ENCODE data around the gene C14orf180.

The C14orf180 gene

DNA sequence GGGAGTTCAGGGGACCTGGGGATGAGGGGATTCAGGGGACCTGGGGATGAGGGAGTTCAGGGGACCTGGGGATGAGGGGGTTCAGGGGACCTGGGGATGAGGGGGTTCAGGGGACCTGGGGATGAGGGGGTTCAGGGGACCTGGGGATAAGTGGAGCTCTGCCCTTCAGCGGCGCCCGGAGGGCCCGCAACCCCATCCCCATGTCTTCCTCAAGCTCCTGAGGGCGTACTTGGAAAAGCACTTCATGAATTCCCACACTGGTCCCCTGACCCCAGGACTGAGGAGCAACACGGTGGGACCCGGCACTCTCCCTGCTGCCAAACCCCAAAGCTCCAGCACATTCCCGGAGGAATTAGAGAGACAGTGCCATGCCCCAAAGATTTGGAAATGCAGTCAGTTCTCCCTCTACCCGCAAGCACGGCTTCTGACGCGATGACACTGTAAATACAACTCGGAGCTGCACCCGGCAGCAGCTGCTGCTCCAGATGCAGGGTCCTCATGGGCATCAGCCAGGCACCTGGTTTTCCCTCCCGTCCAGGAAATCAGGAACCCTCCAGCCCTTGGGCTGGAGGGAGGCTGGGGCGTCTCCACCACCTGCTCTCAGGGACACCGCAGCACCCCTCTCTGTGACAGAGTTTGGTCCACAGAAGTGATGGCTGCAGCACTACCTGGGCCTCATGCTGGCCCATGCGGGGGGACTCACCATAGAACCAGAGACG is 32.8 kb upstream of the C14orf180 start:
- TF ChIP-seq GATA3 (IDR thresholded peaks at IDR 0.05; ENCODE audit: low read depth, low read length) (no peak), GATA2 (IDR thresholded peaks at IDR 0.05; ENCODE audit: low read depth, low read length) (no peak)

DNA sequence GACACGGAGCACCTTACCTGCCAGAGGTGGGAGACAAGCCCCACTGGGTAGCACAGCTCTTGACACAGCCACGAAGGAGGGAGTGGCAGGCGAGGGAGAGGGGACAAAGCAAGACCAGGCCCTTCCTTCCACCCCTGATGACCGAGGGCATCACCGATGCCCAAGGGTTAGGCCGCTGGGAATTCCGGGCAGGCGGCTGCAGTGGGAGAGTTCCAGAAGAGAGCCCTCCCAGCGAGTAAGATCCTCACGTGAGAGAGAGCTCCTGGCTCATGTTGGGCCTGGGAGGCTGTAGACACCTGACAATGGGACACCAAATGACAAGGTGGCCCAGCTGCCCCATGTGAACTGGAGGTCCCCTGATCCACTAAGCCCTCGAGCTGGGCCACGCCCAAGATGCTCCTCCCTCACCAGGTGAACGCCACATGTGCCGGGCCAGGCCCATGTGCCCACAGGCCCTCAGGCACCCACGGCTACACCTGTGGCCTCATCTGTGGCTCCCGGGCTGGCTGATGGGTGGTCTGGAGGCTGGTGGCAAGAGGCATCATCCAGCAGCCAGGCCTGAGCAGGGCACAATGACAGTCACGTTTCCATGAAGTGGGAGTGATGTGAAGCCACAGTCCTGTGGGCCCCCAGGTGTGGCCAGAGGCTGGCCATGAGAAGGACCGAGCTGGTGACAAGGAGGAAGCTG is 32.1 kb upstream of the C14orf180 start:
- TF ChIP-seq GATA3 (IDR thresholded peaks at IDR 0.05; ENCODE audit: low read depth, low read length) (no peak), GATA2 (IDR thresholded peaks at IDR 0.05; ENCODE audit: low read depth, low read length) (no peak)

DNA sequence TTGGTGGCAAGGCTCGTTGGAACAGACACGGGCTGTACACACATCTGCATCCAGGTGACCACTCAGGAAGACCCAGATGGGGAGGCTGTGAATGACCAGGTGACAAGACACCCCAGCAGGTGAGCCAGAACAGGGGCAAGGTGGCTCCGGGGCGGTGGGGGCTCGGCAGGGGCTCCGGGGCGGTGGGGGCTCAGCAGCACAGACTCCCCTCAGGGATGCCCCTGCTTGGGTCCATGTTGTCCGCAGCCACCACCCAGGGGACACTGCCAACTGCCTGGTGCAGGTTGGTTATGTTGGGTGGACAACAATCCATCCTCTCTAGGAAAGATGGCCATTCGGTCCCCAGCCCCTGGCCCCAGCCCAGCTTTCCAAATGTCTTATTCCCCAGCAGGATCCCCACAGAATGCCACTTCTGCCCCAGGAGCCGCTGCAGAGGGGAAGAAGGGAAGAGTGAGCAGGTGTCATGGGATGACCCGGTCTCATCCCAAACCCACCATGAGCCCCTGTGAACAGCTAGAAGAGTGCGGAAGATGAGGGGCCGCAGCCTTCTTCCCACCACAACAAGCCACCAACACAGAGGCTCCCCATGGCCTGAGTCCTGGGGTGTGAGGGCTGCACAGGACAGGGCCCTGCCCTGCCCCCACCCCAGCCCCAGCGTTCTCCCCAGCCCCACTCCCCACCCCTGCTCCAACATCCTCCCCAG is 31.4 kb upstream of the C14orf180 start:
- TF ChIP-seq GATA2 (IDR thresholded peaks at IDR 0.05; ENCODE audit: low read depth, low read length) (no peak), GATA3 (IDR thresholded peaks at IDR 0.05; ENCODE audit: low read depth, low read length) (no peak)

DNA sequence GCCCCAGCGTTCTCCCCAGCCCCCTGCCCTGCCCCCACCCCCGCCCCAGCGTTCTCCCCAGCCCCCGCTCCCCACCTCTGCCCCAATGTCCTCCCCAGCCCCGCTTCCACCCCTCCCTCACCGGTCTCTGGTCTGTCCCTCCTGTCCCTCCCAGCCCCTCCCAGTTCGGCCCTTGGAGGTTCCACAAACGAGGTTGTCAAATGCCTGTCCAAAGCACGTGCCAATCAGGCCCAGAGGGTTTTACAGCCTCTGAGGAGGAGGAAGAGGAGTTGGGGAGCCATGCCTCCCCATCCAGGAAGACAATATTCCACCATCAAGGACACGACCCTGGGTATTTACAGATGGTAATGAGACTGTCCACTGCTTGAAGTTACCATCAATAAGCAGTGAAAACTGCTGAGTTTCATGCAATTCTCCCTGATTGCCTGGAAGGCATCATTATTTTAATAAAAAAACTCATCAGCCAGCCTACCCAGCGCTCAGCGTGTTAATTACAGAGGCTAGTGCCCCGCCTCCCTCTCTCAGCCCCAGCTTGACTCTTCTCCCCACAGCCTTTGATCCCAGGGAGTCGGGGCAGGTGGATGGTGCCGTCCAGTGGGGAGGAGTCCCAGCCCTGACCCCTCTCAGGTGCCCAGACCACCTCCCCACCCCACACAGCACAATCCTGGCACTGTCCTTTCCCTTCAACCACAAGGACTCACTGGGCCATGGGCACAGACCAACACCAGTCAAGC is 30.6 kb upstream of the C14orf180 start:
- TF ChIP-seq GATA2 (IDR thresholded peaks at IDR 0.05; ENCODE audit: low read depth, low read length) (no peak), GATA3 (IDR thresholded peaks at IDR 0.05; ENCODE audit: low read depth, low read length) (no peak)

DNA sequence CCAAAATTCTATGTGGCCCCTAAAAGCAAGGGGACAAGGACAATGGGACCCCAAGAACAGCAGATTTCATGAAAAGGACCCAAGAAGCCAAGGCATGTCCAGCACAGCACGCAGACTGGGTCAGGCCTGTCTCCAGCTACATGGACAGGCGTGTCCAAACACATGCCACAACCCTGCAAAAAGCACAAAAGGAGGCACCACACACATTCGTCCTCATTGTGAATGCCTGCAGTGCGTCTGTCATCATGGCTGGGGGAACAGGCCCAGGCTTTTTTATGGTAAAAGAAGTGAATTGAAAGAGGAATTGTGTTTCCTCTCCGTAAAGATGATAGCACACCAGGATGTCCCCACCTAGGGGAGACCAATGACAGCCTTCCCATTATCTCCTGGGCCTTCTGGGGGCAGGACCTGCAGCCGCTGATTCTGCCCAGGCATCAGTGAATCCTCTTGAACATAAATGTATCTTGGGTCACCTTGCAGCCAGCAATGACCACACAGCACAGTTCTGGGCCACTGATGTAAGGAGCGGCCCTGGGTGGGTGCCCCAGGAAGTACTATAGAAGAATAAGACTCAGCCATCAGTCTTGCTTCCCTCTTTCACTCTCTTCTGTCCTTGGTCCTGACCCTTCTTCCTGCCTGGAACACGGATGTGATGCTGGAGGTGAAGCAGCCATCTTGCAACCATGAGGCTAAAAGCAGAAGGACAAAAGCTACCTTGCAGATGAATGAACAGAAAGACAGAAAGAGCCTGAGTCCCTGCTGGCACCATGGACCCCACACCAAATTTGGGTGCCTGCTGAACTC is 29.8 kb upstream of the C14orf180 start:
- no peak for TF ChIP-seq GATA3 (IDR thresholded peaks at IDR 0.05; ENCODE audit: low read depth, low read length)
- no peak for TF ChIP-seq GATA2 (IDR thresholded peaks at IDR 0.05; ENCODE audit: low read depth, low read length)

DNA sequence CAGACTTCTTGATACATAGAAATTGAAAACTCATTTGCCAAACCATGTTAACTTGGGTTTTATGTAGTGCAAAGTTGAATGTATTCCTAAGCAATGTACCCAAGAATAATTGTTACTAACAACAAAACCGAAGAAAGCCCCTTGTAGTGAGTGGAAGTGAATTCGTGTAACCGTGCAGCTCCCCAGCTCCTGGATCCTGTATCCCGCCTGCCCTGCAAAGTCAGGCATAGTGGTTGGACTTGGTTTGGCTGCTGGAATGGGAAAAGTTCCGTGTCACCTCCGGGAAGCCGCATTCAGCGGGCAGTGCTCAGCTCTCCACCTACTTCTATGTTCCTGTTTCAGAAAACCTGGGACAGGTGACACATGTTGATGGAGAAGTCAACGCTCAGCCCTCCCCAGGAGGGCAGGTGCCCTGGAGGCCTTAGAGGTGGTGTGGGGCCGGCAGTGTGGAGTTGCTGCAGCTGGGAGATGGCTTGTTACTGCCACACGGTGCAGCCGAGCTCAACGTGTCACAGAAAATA is 29.2 kb upstream of the C14orf180 start:
- TF ChIP-seq GATA3 (IDR thresholded peaks at IDR 0.05; ENCODE audit: low read depth, low read length) = no peak
- no peak for TF ChIP-seq GATA2 (IDR thresholded peaks at IDR 0.05; ENCODE audit: low read depth, low read length)

DNA sequence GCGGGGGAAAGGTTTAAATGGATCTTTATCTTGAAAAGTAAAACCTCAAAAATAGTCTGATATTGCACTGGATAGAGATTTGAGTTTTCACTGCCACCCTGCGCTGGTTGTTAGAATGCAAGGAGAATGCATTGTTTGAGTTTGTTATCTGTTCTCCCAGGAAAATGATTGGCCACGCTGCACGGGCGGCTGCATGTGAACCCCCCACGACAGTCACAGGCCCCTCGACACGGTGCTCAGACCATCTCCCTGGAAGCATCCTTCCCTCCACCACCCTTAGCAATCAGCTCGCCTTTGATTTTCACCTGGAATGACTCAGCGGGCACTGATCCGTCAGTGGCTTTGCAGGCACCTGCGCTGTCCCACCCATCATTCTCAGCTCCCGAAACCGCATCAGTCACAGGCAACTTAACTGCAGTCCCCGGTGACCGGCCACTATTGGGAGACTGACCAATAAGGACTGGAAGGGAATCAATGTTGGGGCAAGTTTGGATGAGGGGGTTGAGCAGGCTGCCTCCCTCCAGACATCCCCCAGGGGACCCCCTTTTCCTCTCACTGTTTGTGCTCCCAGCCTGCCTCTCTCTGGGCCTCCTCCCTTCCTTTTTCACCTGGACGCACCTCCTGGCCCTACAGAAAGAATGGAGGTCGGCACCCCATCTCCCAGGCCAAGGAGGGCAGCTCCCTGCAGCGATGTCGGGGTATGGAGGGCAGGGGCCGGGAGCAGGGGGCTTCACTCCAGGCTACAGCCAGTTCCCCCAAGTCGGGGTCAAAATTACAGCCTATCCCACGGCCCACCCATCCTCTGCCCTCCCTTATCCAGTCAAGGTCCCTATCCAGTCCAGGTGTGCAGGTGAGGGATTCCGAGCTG is 28.5 kb upstream of the C14orf180 start:
- TF ChIP-seq GATA2 (IDR thresholded peaks at IDR 0.05; ENCODE audit: low read depth, low read length) (no peak), GATA3 (IDR thresholded peaks at IDR 0.05; ENCODE audit: low read depth, low read length) (no peak)

DNA sequence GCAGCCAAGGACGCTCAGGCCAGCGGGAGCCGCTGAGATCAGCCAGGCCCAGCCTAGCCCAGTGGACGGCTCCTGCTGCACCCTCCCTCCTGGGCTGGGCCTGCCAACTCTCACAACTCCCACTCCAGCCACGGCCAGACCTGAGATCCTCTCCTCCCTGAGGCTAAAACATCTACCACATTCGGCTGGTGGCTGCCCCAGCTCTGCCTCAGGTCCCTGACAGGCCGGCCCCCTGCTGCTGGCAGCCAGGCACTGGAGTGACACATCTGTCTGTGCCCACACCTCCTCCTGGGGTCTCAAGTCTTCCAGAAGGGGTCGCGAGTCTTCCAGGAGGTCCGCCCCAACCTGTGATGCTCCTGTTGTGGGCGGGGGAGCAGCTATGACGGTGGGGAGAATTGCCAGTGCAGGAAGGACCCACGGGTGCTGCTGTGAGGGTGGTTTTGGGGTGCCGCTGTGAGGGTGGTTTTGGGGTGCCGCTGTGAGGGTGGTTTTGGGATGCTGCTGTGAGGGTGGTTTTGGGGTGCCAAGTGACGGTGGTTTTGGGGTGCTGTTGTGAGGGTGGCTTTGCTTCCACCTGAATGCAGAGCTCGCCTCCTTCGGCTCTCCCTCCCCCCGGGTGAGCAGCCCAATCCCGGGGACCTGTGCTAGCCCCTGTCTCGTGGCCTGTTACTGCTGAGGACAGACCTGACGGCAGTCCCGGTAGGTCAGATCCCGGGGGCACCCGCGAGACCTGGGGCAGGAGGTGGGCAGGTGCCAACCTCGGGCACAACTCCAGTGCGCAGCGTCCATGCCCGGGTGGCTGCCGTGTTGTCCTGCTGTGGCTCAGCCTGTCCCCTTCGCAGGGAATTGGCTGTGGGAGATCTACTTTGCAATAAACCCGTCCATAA is 27.5 kb upstream of the C14orf180 start:
- TF ChIP-seq GATA3 (IDR thresholded peaks at IDR 0.05; ENCODE audit: low read depth, low read length) (no peak), GATA2 (IDR thresholded peaks at IDR 0.05; ENCODE audit: low read depth, low read length) (no peak)

DNA sequence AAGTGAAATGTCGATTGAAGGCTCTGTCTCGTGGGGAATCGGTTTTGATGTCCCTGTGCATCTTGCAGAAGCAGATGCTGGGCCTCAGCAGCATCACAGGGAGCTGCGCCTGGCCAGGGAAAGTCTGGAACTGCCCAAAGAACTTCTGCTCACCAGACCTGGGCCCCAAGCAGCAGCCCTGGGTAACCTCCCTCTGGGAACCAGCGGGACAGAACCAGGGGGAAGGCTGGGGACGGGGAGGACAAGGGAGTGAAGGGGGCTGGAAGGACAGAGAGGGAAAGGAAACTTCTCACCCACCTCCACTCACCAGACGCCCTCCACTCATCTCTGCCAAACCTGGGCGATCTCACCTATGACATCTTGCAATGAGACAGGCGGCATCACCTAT is 26.8 kb upstream of the C14orf180 start:
- TF ChIP-seq GATA3 (IDR thresholded peaks at IDR 0.05; ENCODE audit: low read depth, low read length) (no peak), GATA2 (IDR thresholded peaks at IDR 0.05; ENCODE audit: low read depth, low read length) (no peak)

DNA sequence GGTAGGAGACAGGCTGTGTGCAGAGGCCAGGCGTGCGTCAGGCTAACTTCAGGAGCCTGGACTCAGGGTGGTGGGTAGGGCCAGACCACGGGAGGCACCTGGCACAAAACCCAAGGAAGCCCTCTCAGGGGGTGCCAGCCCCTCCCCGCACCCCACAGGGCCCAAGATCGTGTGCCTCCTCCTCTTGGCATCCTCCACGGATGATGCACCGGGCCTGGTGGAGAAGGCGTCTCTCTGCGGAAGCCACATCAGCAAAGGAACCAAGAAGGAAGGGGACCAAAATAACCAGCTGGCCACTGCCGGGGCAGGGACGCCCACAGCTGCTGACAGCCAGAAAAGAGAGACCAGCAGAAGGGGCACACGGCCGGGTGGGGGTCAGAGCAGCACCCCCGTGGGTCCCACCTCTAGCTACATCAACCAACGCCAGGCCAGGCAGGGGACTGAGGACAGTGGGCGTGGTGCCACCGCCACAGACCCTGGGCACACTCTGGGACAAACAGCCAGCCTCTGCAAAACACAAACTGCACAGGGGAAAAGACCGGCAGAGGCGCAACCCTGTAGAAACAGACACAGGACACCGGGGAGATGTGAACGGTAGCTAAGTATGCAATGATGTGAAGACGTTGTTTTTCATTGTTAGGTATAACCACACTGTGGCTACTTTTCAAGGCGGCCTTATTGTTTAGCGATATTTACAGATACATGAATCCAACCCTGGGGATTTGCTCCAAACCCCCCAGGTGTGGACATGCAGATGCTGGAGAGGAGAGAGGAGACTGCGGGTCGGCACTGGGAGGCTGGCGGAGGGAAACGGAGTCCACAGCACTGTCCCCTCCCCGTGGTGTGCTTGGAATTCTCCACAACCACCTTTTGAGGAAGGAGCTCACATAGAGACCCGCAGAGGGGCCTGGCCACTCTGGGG is 26.1 kb upstream of the C14orf180 start:
- TF ChIP-seq GATA3 (IDR thresholded peaks at IDR 0.05; ENCODE audit: low read depth, low read length) (no peak), GATA2 (IDR thresholded peaks at IDR 0.05; ENCODE audit: low read depth, low read length) (no peak)

Measured in SH-SY5Y (cell line).